Right cardiac atrium (tissue), 5 donors: ENCODE data around the gene KCTD17. TPM values are rescaled to one million over a fixed set of nuclear protein-coding genes. Genes with fewer than 3 reads are reported as not detected.

Experiments
- ATAC-seq, 2 donors: fragments of 200-7000 bp; cut with Tn5 transposase; one replicate each; pipeline versions ENCODE4 v1.8.0 to v1.9.1; 2020; ENCODE audit warnings: moderate library complexity in 2 of 2, mild to moderate bottlenecking in 1 of 2
- DNase-seq, 3 donors: peaks; one replicate each; pipeline ENCODE4 v3.0.0-alpha.2; 2020
- H3K27ac ChIP-seq: one replicate; pipeline ENCODE4 v1.5.1; 2013; ENCODE audit warnings: mild to moderate bottlenecking, low read length, control low read depth, moderate library complexity
- H3K27me3 ChIP-seq: one replicate; pipeline ENCODE4 v1.6.1; 2013; ENCODE audit not compliant: control insufficient read depth, insufficient read depth
- H3K4me1 ChIP-seq: one replicate; pipeline ENCODE4 v1.6.1; 2013; ENCODE audit warnings: low read length; ENCODE audit not compliant: control insufficient read depth, insufficient read depth
- H3K4me3 ChIP-seq: one replicate; pipeline ENCODE4 v1.5.1; 2013; ENCODE audit warnings: low read length, control low read depth
- H3K9me3 ChIP-seq: one replicate; pipeline ENCODE4 v1.6.1; 2013; ENCODE audit warnings: low read length; ENCODE audit not compliant: control insufficient read depth
- WGBS: extraction: QIAGEN DNeasy Blood & Tissue Kit; methylation state at CpG from one replicate; pipeline ENCODE4 v1.1.7; 2013; 5-methylcytosine and 5-hydroxymethylcytosine counted together
- intact Hi-C, 4 donors: fragments of 100-400 bp; cut with DNase I; formaldehyde crosslinking; loops; one replicate each; pipeline versions ENCODE4 v1.11.0 to v1.14.0; 2022 to 2023
- long read RNA-seq, 4 donors: library from polyadenylated mRNA; unstranded; transcript quantifications; one replicate each; pipeline ENCODE4 v2.0.0, GENCODE V29; 2020 to 2021
- polyA plus RNA-seq: library from polyadenylated mRNA; stranded (reverse); fragments of 200-250 nt; gene quantifications from one replicate; pipeline ENCODE4 v1.2.3, GENCODE V29; 2013
- total RNA-seq, 4 donors: library from RNA; stranded (reverse); fragmentation: NEBNext Ultra II Directional; extraction: Animal tissue kit (Norgen Biotek cat#: 25700); gene quantifications; one replicate each; pipeline ENCODE4 v1.2.1, GENCODE V29; 2021
- donor health status: healthy with polysubstance abuse.
- donor health status: DM: no; HTN: yes; CAD: no.
- donor health status: DM: no; HTN: no; CAD: no.
- donor health status: DM: no; HTN: yes; CAD: no; lungs with severe emphysema.
- donor health status: DM: yes; HTN: yes; CAD: no.

Gene KCTD17
- 10 to 100 TPM; 24.8 to 37.8 (median 32.2) TPM for total RNA-seq
- 34.4 TPM for polyA plus RNA-seq
- long read RNA-seq, donor 1, transcript KCTD17-201 (8 exons, 1,691 nt) = major isoform, 11 of 34 reads
- long read RNA-seq, donor 1, partial matches to known transcripts = 1 of 34 reads
- long read RNA-seq, donor 1, other reads (novel, unspliced or antisense) = 17 of 34 reads
- long read RNA-seq, donor 2, transcript KCTD17-201 (8 exons, 1,691 nt) = major isoform, 11 of 35 reads
- long read RNA-seq, donor 2, partial matches to known transcripts = 2 of 35 reads
- long read RNA-seq, donor 2, other reads (novel, unspliced or antisense) = 20 of 35 reads
- long read RNA-seq, donor 3, partial matches to known transcripts = 6 of 22 reads
- long read RNA-seq, donor 3, other reads (novel, unspliced or antisense) = 12 of 22 reads
- long read RNA-seq, donor 4, transcript KCTD17-209 (6 exons, 1,502 nt) = minor isoform, 5 of 42 reads
- long read RNA-seq, donor 4, transcript KCTD17-201 (8 exons, 1,691 nt) = major isoform, 14 of 42 reads
- long read RNA-seq, donor 4, partial matches to known transcripts = 5 of 42 reads
- long read RNA-seq, donor 4, other reads (novel, unspliced or antisense) = 16 of 42 reads

GRCh38 chr22:37051391-37052385 is at the start of gene KCTD17:
Gene KCTD17, plus strand, starts transcription at chr22:37051742. Its CDS starts 19 bp downstream, at chr22:37051761.
- intact Hi-C loops = no loop called here
- no peak within 1 kb of the TSS for H3K27ac ChIP-seq
- no peaks in the 10 kb centered on the region for H3K9me3 ChIP-seq
- peak; percentile 91 to 92 for ATAC-seq
- peak within 1 kb of the TSS; percentile 84 for H3K4me3 ChIP-seq
- DNase-seq = peak; percentile 84 to 93 (median 92)
- peaks cover 4% of the 10 kb centered on the region for H3K4me1 ChIP-seq
- WGBS = 3% methylated on average over 88 of the region's 89 CpGs
- no peaks in the 10 kb centered on the region for H3K27me3 ChIP-seq

GRCh38 chr22:37001826-37002225 is 49.7 kb upstream of the KCTD17 start:
- Histone ChIP-seq H3K9me3 (no peaks in the 10 kb centered on the region), H3K4me1 (no peaks in the 10 kb centered on the region), H3K27ac (no peak overlapping the region), H3K4me3 (no peak overlapping the region), H3K27me3 (no peaks in the 10 kb centered on the region)
- DNase-seq = no peak
- no peak for ATAC-seq
- intact Hi-C loops = no loop called here
- 89% methylated on average over 12 of the region's 12 CpGs for WGBS

- H3K9me3 ChIP-seq = no peaks in the 10 kb centered on the region
- intact Hi-C loops = no loop called here
- no peaks in the 10 kb centered on the region for H3K27me3 ChIP-seq
- peaks cover 4% of the 10 kb centered on the region for H3K4me1 ChIP-seq
- ATAC-seq (no peak), DNase-seq (no peak)
- WGBS = 74% methylated on average over 7 of the region's 7 CpGs
- no peak overlapping the region for H3K4me3 ChIP-seq
- no peak overlapping the region for H3K27ac ChIP-seq
Measured at GRCh38 chr22:37002633-37003032, 48.9 kb upstream of the KCTD17 start.

GRCh38 chr22:37007651-37008050 is 43.9 kb upstream of the KCTD17 start:
- WGBS = 25% methylated on average over 2 of the region's 2 CpGs

GRCh38 chr22:37008365-37008764 is 43.2 kb upstream of the KCTD17 start:
- H3K27ac ChIP-seq = no peak overlapping the region
- peak; percentile 66 to 80 for ATAC-seq
- DNase-seq = no peak
- intact Hi-C loops = no loop called here
- H3K4me1 ChIP-seq = peaks cover 13% of the 10 kb centered on the region
- no peak overlapping the region for H3K4me3 ChIP-seq
- no peaks in the 10 kb centered on the region for H3K27me3 ChIP-seq
- WGBS = 49% methylated on average over 2 of the region's 2 CpGs
- no peaks in the 10 kb centered on the region for H3K9me3 ChIP-seq

More at GRCh38 chr22:37007651-37008050, 43.9 kb upstream of the KCTD17 start:
- H3K4me3 ChIP-seq = no peak overlapping the region
- H3K27ac ChIP-seq = no peak overlapping the region
- ATAC-seq = peak in 1 of 2 donors; percentile 43
- H3K9me3 ChIP-seq = no peaks in the 10 kb centered on the region
- intact Hi-C loops = no loop called here
- H3K4me1 ChIP-seq = peaks cover 13% of the 10 kb centered on the region
- H3K27me3 ChIP-seq = no peaks in the 10 kb centered on the region
- DNase-seq = no peak

- intact Hi-C loops = no loop called here
- WGBS = 82% methylated on average over 2 of the region's 2 CpGs
- Histone ChIP-seq H3K27ac (no peak overlapping the region), H3K27me3 (no peaks in the 10 kb centered on the region), H3K4me3 (no peak overlapping the region), H3K9me3 (no peaks in the 10 kb centered on the region), H3K4me1 (peaks cover 13% of the 10 kb centered on the region)
- ATAC-seq = no peak
- no peak for DNase-seq
Measured at GRCh38 chr22:37009490-37009889, 42.1 kb upstream of the KCTD17 start.

GRCh38 chr22:37010174-37010573 is 41.4 kb upstream of the KCTD17 start:
- DNase-seq (no peak), ATAC-seq (no peak)
- Histone ChIP-seq H3K27me3 (no peaks in the 10 kb centered on the region), H3K9me3 (no peaks in the 10 kb centered on the region), H3K27ac (no peak overlapping the region), H3K4me3 (no peak overlapping the region), H3K4me1 (peaks cover 13% of the 10 kb centered on the region)
- intact Hi-C loops = no loop called here
- WGBS = 85% methylated on average over 4 of the region's 4 CpGs

GRCh38 chr22:37010976-37011375 is 40.6 kb upstream of the KCTD17 start:
- 79% methylated on average over 20 of the region's 20 CpGs for WGBS
- no peaks in the 10 kb centered on the region for H3K9me3 ChIP-seq
- H3K27me3 ChIP-seq = no peaks in the 10 kb centered on the region
- intact Hi-C loops = no loop called here
- H3K4me3 ChIP-seq = no peak overlapping the region
- H3K4me1 ChIP-seq = peaks cover 15% of the 10 kb centered on the region
- DNase-seq (peak in 1 of 3 donors; percentile 50), ATAC-seq (no peak)
- no peak overlapping the region for H3K27ac ChIP-seq

GRCh38 chr22:37011472-37011871 is 40.1 kb upstream of the KCTD17 start:
- ATAC-seq = no peak
- Histone ChIP-seq H3K4me1 (peaks cover 16% of the 10 kb centered on the region), H3K27ac (no peak overlapping the region), H3K27me3 (no peaks in the 10 kb centered on the region), H3K4me3 (no peak overlapping the region), H3K9me3 (no peaks in the 10 kb centered on the region)
- no peak for DNase-seq
- intact Hi-C loops = no loop called here
- 96% methylated on average over 3 of the region's 3 CpGs for WGBS

GRCh38 chr22:37012262-37012904 is 39.2 kb upstream of the KCTD17 start:
- peak; percentile 52 to 76 (median 72) for DNase-seq
- intact Hi-C loops = no loop called here
- no peaks in the 10 kb centered on the region for H3K27me3 ChIP-seq

More at GRCh38 chr22:37012262-37012904, 39.2 kb upstream of the KCTD17 start:
- Histone ChIP-seq H3K4me1 (peaks cover 23% of the 10 kb centered on the region), H3K9me3 (no peaks in the 10 kb centered on the region), H3K27ac (peak overlapping the region; percentile 29), H3K4me3 (no peak overlapping the region)
- 80% methylated on average over 9 of the region's 9 CpGs for WGBS
- peak; percentile 35 to 61 for ATAC-seq
